HepG2 (cell line): ENCODE measurements around the gene ADAD2. TPM values are rescaled to one million over a fixed set of nuclear protein-coding genes. Genes with fewer than 3 reads are reported as not detected.

Source experiments
- ATAC-seq: fragments of 200-7000 bp; cut with Tn5 transposase; 3 replicates; pipeline ENCODE4 v1.9.1; 2020; ENCODE audit warnings: mild to moderate bottlenecking, moderate library complexity
- BruUV-seq: library from RNA; stranded (reverse); fragments of 400-500 nt; replicated peaks from 2 replicates; lab custom pipeline; 2021; lab: Mats Ljungman, UMichigan
- CTCF ChIA-PET: fragments of 300-600 bp; formaldehyde crosslinking; extraction: SDS; loops from one replicate; lab custom pipeline; 2021; ENCODE audit warnings: low total read pairs, inconsistent platforms, low intra/inter-chr PET ratio; lab: Yijun Ruan, JAX
- POLR2A ChIA-PET: fragments of 350-600 bp; sonication (Branson Sonifier 250); formaldehyde crosslinking; loops from one replicate; lab custom pipeline; 2020; ENCODE audit warnings: antibody characterized with exemption, inconsistent platforms; lab: Yijun Ruan, JAX
- DNase-seq: peaks from one replicate; pipeline ENCODE4 v3.0.0-alpha.2; 2015; ENCODE audit warnings: low spot score
- FAIRE-seq: peaks from 3 replicates; lab custom pipeline; 2011; peaks lifted over from hg19 to GRCh38; lab: Jason Lieb, UNC
- H2AFZ ChIP-seq: one replicate; pipeline ENCODE4 v1.6.1; 2011; ENCODE audit warnings: low read length, inconsistent platforms
- H3K27ac ChIP-seq: fragments of 300-600 bp; 3 replicates; pipeline ENCODE4 v1.8.0; 2011; ENCODE audit warnings: mixed run types, mild to moderate bottlenecking, mixed read lengths, low read length, inconsistent platforms; ENCODE audit not compliant: insufficient read depth; ENCODE audit errors: extremely low read length
- H3K27me3 ChIP-seq, 2 experiments: fragments of 200-600 bp in 1 of 2; 2 replicates in 1 of 2; 3 replicates in 1 of 2; pipeline versions ENCODE4 v1.6.0 to v1.8.0; 2011; ENCODE audit warnings: low read length in 2 of 2, mild to moderate bottlenecking in 2 of 2, moderate library complexity in 2 of 2, inconsistent platforms in 1 of 2; ENCODE audit not compliant: insufficient read depth in 2 of 2, control insufficient read depth in 1 of 2
- H3K36me3 ChIP-seq, 2 experiments: fragments of 200-600 bp in 1 of 2; replicated peaks in 1 of 2; 2 replicates in 1 of 2; 3 replicates in 1 of 2; pipeline versions ENCODE4 v1.5.1 to v1.8.0; 2011; ENCODE audit warnings: low read length in 2 of 2, inconsistent platforms in 1 of 2; ENCODE audit not compliant: insufficient read depth in 2 of 2, control insufficient read depth in 1 of 2
- H3K4me1 ChIP-seq: 2 replicates; pipeline ENCODE4 v1.5.1; 2012; ENCODE audit warnings: low read length, inconsistent platforms; ENCODE audit not compliant: insufficient read depth
- H3K4me2 ChIP-seq: 2 replicates; pipeline ENCODE4 v1.6.0; 2011; ENCODE audit warnings: low read depth, low read length, inconsistent platforms
- H3K4me3 ChIP-seq, 3 experiments: fragments of 200-600 bp in 1 of 3; sonication (generic), shearing (Covaris generic) in 1 of 3; replicated peaks in 1 of 3; 2 replicates each; pipeline ENCODE4 v1.5.1; 2011 to 2016; ENCODE audit warnings: low read length in 3 of 3, inconsistent platforms in 2 of 3, low read depth in 2 of 3, mild to moderate bottlenecking in 2 of 3, control low read depth in 1 of 3, mixed read lengths in 1 of 3; ENCODE audit not compliant: insufficient read depth in 1 of 3
- H3K79me2 ChIP-seq: one replicate; pipeline ENCODE4 v1.6.1; 2011; ENCODE audit warnings: low read length, inconsistent platforms; ENCODE audit not compliant: insufficient read depth
- H3K9ac ChIP-seq: 2 replicates; pipeline ENCODE4 v1.6.0; 2011; ENCODE audit warnings: mild to moderate bottlenecking, low read depth, low read length, inconsistent platforms; ENCODE audit not compliant: insufficient read depth
- H3K9me3 ChIP-seq: 2 replicates; pipeline ENCODE4 v1.5.1; 2012; ENCODE audit warnings: mild to moderate bottlenecking, low read length
- H4K20me1 ChIP-seq: 2 replicates; pipeline ENCODE4 v1.6.0; 2011; ENCODE audit warnings: inconsistent platforms, mild to moderate bottlenecking, low read length, moderate library complexity; ENCODE audit not compliant: insufficient read depth
- ATF4 ChIP-seq, 2 experiments: fragments of 450-650 bp in 1 of 2; sonication (generic) in 1 of 2; formaldehyde crosslinking; IDR thresholded peaks; 2 replicates each; pipeline versions ENCODE4 v1.5.0 to v1.8.0; 2020 to 2022; ENCODE audit warnings: mild to moderate bottlenecking in 1 of 2, missing genetic modification reagents in 1 of 2
- FOXA3 ChIP-seq: IDR thresholded peaks from 2 replicates; pipeline ENCODE4 v1.6.1; 2016; ENCODE audit warnings: missing genetic modification reagents, missing compliant biosample characterization
- FOXC1 ChIP-seq: sonication (generic); formaldehyde crosslinking; IDR thresholded peaks from 2 replicates; pipeline ENCODE4 v1.8.0; 2022; ENCODE audit warnings: mild to moderate bottlenecking, missing genetic modification reagents, borderline replicate concordance
- HNF4G ChIP-seq, 2 experiments: sonication (generic) in 1 of 2; formaldehyde crosslinking in 1 of 2; IDR thresholded peaks; 2 replicates each; pipeline versions ENCODE4 v1.4.0 to v1.6.1; 2011 to 2020; ENCODE audit warnings: borderline replicate concordance in 2 of 2, low read depth in 2 of 2, mild to moderate bottlenecking in 2 of 2, low read length in 1 of 2, missing genetic modification reagents in 1 of 2, moderate library complexity in 1 of 2
- NFE2 ChIP-seq: sonication (generic); formaldehyde crosslinking; IDR thresholded peaks from 2 replicates; pipeline ENCODE4 v1.4.0; 2020; ENCODE audit warnings: missing genetic modification reagents
- REST ChIP-seq, 2 experiments: IDR thresholded peaks; 2 replicates each; pipeline ENCODE4 v1.6.1; 2011 to 2012; ENCODE audit warnings: low read length in 2 of 2, borderline replicate concordance in 1 of 2, low read depth in 1 of 2, mild to moderate bottlenecking in 1 of 2, moderate library complexity in 1 of 2
- ZNF256 ChIP-seq: sonication (generic); formaldehyde crosslinking; conservative IDR thresholded peaks from 2 replicates; pipeline ENCODE4 v1.4.0; 2020; ENCODE audit warnings: missing genetic modification reagents
- ZNF282 ChIP-seq: fragments of 450-650 bp; IDR thresholded peaks from 2 replicates; pipeline ENCODE4 v1.6.1; 2018; ENCODE audit not compliant: partially characterized antibody
- ZNF432 ChIP-seq: sonication (generic); formaldehyde crosslinking; IDR thresholded peaks from 2 replicates; pipeline ENCODE4 v1.5.0; 2020; ENCODE audit warnings: missing genetic modification reagents, mild to moderate bottlenecking, borderline replicate concordance
- ZNF83 ChIP-seq: sonication (generic); formaldehyde crosslinking; IDR thresholded peaks from 2 replicates; pipeline ENCODE4 v1.4.0; 2020; ENCODE audit warnings: missing genetic modification reagents, mild to moderate bottlenecking, borderline replicate concordance
- WGBS: methylation state at CpG from one replicate; pipeline ENCODE4 v1.1.6; 2017; ENCODE audit warnings: low lambda C conversion rate; 5-methylcytosine and 5-hydroxymethylcytosine counted together
- in situ Hi-C: cut with HindIII; loops from 2 replicates; pipeline ENCODE4 v1.10.0; 2017; ENCODE audit warnings: low pct_unique_long_range_greater_than_20kb; ENCODE audit not compliant: extremely low pct_ligation_motif_present
- intact Hi-C: fragments of 100-400 bp; cut with micrococcal nuclease; formaldehyde crosslinking; loops from one replicate; pipeline ENCODE4 v1.10.0; 2022; ENCODE audit not compliant: unreplicated experiment
- polyA plus RNA-seq, 8 experiments: library from polyadenylated mRNA; depleted of rRNA in 3 of 8; stranded (reverse) in 7 of 8; unstranded in 1 of 8; fragments of >200 nt; fragmentation: Illumina TruSeq in 4 of 8; extraction: Trizol in 4 of 8; gene quantifications; 2 replicates each; pipeline versions ENCODE4 v1.2.1 to v1.2.3, GENCODE V29; 2011 to 2016; ENCODE audit warnings: low read depth in 4 of 8, missing spikeins in 1 of 8, mixed read lengths in 1 of 8; ENCODE audit not compliant: insufficient read depth in 1 of 8
- total RNA-seq, 5 experiments: library from RNA; depleted of rRNA; stranded (reverse); fragments of >200 nt; fragmentation: Illumina TruSeq; extraction: Trizol; gene quantifications; 2 replicates each; pipeline ENCODE4 v1.2.3, GENCODE V29; 2016; ENCODE audit warnings: low read depth in 1 of 5
- TF ChIP-seq, protein P1 (sequence below): IDR thresholded peaks from 2 replicates; pipeline ENCODE4 v1.6.1; 2016

ADAD2 gene
- total and polyA plus RNA-seq, 2 of the 13 experiments (the other 11 are each of a cell fraction or from before 2014, with no cell fraction given): not detected

- in situ Hi-C loops: no loop called here
- ChIA-PET POLR2A (no interaction called here), CTCF (no interaction called here)
- Histone ChIP-seq H3K79me2 (no peaks in the 10 kb centered on the region), H3K36me3 (no peaks in the 10 kb centered on the region), H3K4me2 (no peak overlapping the region), H4K20me1 (no peaks in the 10 kb centered on the region), H3K27ac (no peak overlapping the region), H2AFZ (no peak overlapping the region), H3K9me3 (no peaks in the 10 kb centered on the region), H3K9ac (no peak overlapping the region), H3K4me3 (no peak overlapping the region), H3K4me1 (no peaks in the 10 kb centered on the region), H3K27me3 (peaks cover 15 to 32% of the 10 kb centered on the region in 2 experiments; a peak in 4 of 5 replicates)
- DNase-seq (no peak), FAIRE-seq (no peak), ATAC-seq (no peak; the same call in 2 of the 3 replicates)
- 16% methylated on average over 6 of the region's 6 CpGs for WGBS
- no TSS peak for BruUV-seq
- intact Hi-C loops: no loop called here
- no peak for TF ChIP-seq ZNF432 (CRISPR knock-in tag)
- no peak for TF ChIP-seq ZNF282
- TF ChIP-seq HNF4G (IDR thresholded peaks at IDR 0.05; ENCODE audit: borderline replicate concordance, low read depth, low read length): no peak
- TF ChIP-seq HNF4G (CRISPR knock-in tag; IDR thresholded peaks at IDR 0.05; ENCODE audit: borderline replicate concordance, low read depth): no peak
These were observed 16.3 kb downstream of the ADAD2 start for GRCh38 chr16:84207251-84207650.

DNA sequence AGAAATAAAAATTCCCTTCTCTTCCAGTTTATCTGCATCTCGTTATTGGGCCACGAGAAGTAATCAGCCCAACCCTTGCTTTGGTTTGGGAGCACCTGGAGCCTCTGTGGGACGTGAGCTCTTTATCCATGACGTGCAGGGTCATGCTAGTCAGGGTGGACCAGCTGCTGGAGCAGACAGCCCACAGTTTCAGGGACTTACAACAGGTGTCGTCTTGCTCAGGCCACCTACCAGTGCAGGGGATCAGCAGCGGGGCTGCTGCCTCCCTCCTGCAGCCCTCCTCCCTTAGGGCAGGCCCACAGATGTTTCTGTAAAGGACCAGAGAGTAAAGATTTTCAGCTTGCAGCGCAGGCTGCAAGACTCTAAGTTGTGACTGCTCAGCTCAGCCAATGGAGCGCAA, 16.9 kb downstream of the ADAD2 start:
- in situ Hi-C loops (no loop called here), intact Hi-C loops (no loop called here)
- WGBS: 18% methylated on average over 8 of the region's 8 CpGs
- Histone ChIP-seq H3K79me2 (no peaks in the 10 kb centered on the region), H3K9me3 (no peaks in the 10 kb centered on the region), H3K27me3 (peaks cover 15 to 35% of the 10 kb centered on the region in 2 experiments; a peak in 4 of 5 replicates), H3K27ac (no peak overlapping the region), H4K20me1 (no peaks in the 10 kb centered on the region), H3K4me2 (no peak overlapping the region), H3K4me1 (no peaks in the 10 kb centered on the region), H3K4me3 (no peak overlapping the region), H3K9ac (no peak overlapping the region), H3K36me3 (no peaks in the 10 kb centered on the region), H2AFZ (no peak overlapping the region)
- no peak for DNase-seq
- CTCF ChIA-PET: no interaction called here
- POLR2A ChIA-PET: no interaction called here
- ATAC-seq: peak; percentile 38; the same call in 2 of the 3 replicates
- BruUV-seq: no TSS peak
- FAIRE-seq: no peak
- TF ChIP-seq NFE2 (CRISPR knock-in tag) (no peak), FOXA3 (CRISPR knock-in tag) (no peak), FOXC1 (CRISPR knock-in tag) (no peak), ZNF256 (CRISPR knock-in tag) (no peak), ATF4 (CRISPR knock-in tag; IDR thresholded peaks at IDR 0.05) (no peak), REST (IDR thresholded peaks at IDR 0.05; ENCODE audit: borderline replicate concordance in 1 of 2, low read depth in 1 of 2, low read length in 2 of 2) (no peak), ZNF83 (CRISPR knock-in tag) (no peak)
- TF ChIP-seq, protein P1, sequence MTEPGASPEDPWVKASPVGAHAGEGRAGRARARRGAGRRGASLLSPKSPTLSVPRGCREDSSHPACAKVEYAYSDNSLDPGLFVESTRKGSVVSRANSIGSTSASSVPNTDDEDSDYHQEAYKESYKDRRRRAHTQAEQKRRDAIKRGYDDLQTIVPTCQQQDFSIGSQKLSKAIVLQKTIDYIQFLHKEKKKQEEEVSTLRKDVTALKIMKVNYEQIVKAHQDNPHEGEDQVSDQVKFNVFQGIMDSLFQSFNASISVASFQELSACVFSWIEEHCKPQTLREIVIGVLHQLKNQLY (CRISPR knock-in tag): no peak
